ENCODE results near the gene MAPT.
"Not testable (repeated sequence)": the region's sequence is repeated elsewhere in the genome, so short reads cannot be mapped to it uniquely, and the experiment has no call there.

- TF ChIP-seq, protein P1, sequence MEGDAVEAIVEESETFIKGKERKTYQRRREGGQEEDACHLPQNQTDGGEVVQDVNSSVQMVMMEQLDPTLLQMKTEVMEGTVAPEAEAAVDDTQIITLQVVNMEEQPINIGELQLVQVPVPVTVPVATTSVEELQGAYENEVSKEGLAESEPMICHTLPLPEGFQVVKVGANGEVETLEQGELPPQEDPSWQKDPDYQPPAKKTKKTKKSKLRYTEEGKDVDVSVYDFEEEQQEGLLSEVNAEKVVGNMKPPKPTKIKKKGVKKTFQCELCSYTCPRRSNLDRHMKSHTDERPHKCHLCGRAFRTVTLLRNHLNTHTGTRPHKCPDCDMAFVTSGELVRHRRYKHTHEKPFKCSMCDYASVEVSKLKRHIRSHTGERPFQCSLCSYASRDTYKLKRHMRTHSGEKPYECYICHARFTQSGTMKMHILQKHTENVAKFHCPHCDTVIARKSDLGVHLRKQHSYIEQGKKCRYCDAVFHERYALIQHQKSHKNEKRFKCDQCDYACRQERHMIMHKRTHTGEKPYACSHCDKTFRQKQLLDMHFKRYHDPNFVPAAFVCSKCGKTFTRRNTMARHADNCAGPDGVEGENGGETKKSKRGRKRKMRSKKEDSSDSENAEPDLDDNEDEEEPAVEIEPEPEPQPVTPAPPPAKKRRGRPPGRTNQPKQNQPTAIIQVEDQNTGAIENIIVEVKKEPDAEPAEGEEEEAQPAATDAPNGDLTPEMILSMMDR (conservative IDR thresholded peaks at IDR 0.05; ENCODE audit: low read depth, low read length) = not testable (repeated sequence)
- TF ChIP-seq EZH2phosphoT487 (IDR thresholded peaks at IDR 0.05; ENCODE audit: borderline replicate concordance, low read length) = not testable (repeated sequence)
These were observed 42.8 kb downstream of the MAPT start for GRCh38 chr17:45937186-45937585.

Data from PC-3 (cell line).